HG03571 (cell line): ENCODE results near the gene KLC1.

Experiments
- ATAC-seq: cut with Tn5 transposase; IDR thresholded peaks from one replicate; pipeline ENCODE4 v1.9.1; 2021; ENCODE audit not compliant: unreplicated experiment

Gene KLC1

GRCh38 chr14:103702497-103703432 lies 73.8 kb downstream of the KLC1 start:
- no peak for ATAC-seq

GRCh38 chr14:103703433-103704385 lies 74.7 kb downstream of the KLC1 start:
- ATAC-seq = no peak

DNA sequence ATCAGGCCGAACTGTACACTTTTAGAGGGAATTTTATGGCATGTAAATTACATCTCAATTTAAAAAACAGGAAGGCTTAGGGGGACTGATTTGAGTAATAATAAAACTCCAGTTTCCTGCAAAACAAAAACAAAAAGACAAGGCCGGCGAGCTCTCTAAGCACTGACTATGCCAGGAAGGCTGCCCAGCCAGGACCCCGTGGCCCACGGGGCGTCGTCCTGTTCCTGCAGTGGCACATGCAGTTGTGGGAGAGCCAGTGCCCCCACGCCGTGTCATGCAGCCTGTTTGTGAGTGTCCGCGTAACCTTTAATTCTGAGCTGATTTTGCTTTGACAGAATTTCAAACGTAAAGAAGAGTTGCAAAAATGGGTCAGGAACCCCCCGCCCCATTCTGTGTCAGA lies 75.7 kb downstream of the KLC1 start:
- ATAC-seq = no peak

- no peak for ATAC-seq
Observed at GRCh38 chr14:103705118-103705503, 76.1 kb downstream of the KLC1 start.

GRCh38 chr14:103705504-103706284 lies 76.7 kb downstream of the KLC1 start:
- no peak for ATAC-seq

GRCh38 chr14:103706551-103707328 lies 77.7 kb downstream of the KLC1 start:
- no peak for ATAC-seq

DNA sequence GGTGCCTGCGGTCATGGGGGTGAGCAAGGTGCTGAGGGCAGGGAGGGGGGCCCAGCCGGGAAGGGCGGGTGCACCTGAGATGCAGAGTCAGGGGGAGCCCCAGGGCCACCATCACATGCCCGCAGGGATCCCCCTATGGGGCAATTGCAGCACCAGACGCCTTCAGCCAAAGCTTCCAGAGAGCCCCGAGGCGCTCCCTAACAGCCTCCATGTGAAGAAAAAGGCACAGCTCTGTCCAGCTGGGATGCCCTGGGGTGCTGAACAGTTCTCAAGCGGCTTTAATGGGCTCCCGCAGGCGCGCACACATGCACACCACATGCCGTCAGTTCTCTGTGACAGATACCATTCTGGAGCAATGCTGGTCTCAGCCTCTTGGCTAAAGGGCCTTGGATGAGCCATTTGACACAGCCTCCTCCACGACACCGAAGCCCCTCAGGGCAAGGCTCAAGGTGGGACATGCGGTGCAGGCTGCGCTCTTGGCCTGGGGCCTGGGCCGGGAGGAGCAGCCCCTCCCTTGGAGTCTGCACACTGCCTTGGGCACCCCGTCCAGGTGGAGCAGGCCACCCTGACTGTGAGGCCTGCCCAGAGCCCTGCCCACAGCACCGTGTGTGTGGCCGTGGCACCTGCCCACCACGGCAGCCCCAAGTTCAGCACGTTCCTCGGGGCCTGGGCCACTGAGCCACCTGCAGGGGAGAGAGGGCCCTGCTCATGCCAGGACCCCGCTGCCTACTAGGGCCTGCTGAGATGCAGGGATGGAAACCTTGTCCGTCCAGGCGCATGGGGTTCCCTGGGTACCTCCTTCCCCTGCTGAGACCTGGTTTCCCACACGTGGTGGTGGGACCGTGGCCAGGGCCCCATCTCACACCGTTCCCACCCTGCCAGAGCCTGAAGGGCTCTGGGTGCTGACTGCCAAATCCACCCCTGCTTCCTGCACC lies 78.6 kb downstream of the KLC1 start:
- ATAC-seq = no peak

GRCh38 chr14:103708750-103709187 lies 79.8 kb downstream of the KLC1 start:
- no peak for ATAC-seq

GRCh38 chr14:103709814-103710213 lies 80.8 kb downstream of the KLC1 start:
- ATAC-seq = no peak

DNA sequence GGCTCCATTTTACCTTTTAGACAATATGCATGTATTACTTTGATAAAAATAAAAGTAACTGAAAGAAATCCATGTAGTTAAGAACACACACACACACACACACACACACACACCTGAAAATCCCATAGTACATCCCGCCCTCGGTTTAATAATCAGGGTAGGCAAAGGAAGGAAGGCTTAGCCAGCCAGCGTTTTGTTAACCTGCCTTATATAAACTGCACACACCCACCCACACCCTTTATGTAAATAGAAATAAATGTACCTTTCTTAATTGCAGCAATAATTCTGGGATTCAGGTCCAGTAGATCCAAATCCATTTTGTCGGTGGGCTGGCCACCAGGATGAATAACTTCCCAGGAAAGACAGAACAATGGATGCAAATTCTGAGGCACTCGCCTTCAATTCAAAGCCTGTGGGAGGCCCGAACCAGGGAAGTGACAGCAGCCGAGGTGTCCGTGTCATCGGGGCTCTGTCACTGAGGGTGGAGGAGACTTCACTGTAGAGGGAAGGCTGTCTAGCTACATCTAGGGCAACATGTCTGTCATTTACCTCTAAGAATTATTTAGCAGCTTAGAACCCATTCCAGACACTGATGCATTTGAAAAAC lies 81.9 kb downstream of the KLC1 start:
- ATAC-seq = no peak

GRCh38 chr14:103711516-103712431 lies 82.8 kb downstream of the KLC1 start:
- no peak for ATAC-seq

DNA sequence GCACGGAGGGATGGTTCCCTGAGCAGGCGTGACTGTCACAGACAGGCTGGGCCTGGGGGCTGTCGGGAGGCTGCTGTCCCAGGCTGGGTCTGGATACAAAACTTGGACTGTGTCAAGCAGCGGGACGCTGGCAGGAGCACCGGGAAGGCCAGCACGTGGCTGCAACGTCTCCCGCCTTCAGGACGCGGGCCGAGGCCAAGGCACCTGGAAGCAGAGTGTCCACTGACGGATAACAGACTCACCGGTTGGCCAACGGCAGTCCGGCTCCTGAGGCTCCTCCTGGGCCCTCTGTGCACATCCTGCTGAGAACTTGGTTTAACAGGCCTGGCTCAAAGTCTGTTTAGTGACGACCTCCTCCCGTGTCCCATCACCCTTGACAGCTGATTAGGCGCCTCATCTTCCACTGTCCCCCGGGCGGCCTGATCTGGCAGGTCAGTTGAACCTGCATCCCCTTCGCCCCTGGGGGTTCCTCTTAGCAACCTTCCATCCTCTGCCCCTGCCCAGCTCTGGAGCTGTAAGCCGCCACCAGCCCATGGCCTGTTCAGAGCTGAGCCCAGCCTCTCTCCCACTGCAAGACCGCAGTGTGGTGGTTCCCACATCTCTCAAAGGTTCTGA lies 83.7 kb downstream of the KLC1 start:
- ATAC-seq = no peak

DNA sequence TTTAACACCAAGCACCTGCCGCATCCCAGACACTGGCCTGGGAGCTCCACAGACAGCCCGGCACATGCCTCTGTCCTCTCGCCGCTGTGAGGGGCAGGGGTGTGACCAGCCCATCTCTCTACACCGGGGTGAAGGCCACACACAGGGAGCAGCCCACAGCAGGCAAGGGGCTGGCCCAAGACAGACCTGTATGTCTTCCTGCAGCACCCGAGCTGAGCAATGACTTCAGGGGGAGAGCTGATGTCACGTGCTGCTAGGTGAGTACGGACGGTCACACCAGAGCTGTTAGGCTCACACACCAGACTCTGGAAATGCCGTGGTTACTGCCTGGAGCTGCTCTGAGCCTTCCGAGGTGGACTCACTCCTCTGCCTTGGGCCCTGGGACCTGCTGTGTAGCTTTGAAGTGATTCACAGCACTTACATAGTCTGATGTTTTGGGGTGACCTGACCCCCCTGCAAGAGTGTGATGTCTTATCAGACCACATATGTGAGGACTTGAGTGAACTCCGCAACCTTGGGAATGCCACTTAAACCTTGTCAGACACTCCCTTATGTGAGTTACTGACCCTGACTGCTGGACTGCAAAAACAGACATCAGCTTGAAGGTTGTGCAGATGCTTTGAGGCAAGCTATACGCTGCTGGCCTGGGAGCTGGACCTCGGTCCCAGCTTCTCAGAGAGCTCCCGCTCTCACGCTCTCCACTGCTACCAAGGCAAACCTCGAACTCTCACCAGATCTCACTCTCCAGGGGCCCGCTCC lies 84.5 kb downstream of the KLC1 start:
- ATAC-seq = no peak

DNA sequence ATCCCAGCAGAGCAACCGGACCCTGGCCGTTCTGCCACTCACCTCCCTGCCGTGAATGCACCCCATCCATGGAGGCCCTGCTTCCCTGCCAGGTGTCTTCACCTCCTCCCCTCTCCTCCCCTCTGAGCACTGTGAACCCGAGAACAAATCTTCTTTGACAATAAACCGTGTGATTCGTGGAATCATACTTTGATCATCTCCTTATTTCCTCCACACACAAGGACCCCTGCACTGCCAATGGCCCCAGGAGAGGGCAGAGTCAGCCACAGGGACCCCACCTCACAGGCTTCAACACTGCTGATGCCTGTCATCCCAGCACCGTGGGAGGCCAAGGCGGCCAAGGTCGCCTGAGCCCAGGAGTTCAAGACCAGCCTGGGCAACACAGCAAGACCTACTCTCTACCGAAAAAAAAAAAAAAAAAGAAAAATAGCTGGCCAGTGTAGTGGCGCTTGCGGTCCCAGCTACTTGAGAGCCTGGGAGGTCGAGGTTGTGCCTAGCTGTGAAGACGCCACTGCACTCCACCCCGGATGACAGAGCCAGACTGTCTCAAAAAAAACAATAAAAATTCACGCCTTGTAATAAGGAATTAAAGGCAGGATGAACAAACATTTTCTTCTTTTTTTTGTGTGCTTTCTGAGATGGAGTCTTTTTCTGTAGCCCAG lies 85.2 kb downstream of the KLC1 start:
- ATAC-seq = no peak

DNA sequence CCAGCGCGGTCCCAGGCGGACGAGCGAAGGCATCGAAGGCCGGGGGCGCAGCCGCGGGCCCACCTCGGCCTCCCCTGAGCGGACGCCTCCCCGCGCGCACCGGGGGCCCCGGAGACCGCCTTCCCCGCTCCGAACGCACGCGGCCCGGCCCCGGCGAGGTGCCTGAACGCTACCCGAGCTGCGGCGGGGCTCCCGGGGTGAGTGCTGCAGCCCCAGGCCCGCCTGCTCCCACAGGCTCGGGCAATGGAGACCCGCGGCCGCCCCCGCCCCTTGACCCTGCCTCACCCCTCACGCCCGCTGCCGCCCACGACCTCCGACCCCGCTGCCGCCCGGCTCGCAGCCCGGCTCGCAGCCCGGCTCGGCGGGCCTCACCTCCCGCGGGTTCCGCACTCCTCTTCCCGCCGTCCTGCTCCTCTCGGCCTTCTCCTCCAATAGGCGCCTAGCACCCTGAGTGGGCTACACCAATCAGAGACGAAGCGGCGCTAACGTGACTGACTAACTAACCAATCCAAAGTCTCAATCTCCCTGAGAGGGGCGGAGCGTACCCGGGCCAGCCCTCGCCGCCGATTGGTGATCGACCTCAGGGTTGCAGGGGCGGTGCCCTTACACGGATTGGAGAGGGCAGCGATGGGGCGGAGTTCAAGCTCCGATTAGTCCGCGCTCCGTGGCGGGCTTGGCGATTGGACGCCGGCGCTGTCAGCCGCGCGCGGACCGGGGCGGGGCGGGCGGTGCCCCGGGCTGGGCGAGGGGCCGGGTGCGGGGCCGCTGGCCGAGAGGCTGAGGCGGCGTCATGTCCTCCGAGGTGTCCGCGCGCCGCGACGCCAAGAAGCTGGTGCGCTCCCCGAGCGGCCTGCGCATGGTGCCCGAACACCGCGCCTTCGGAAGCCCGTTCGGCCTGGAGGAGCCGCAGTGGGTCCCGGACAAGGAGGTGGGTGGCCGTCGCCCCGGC lies 86.3 kb downstream of the KLC1 start, which contains the start of the genes XRCC3 and ZFYVE21:
XRCC3 (minus strand) TSS at position 400 of the 949 bp plus-strand sequence. CDS start 4,364 bp downstream, outside the sequence.
ZFYVE21 (plus strand) TSS at position 759 of the 949 bp plus-strand sequence; CDS start at position 791, 32 bp downstream.
- peak; percentile 87 for ATAC-seq
